Transverse colon (tissue), 3 donors: ENCODE data around the gene MAP2K5.

Experiments used
- CTCF ChIP-seq, 5 experiments: fragments of 200-600 bp in 3 of 5; fragments of 450-650 bp in 2 of 5; sonication (generic) in 3 of 5; IDR thresholded peaks; 1 replicate in 2 of 5; 2 replicates in 3 of 5; pipeline ENCODE4 v1.5.1; 2016 to 2017; ENCODE audit warnings: antibody characterized with exemption in 5 of 5, inconsistent platforms in 3 of 5, mild to moderate bottlenecking in 2 of 5, moderate library complexity in 1 of 5
- POLR2A ChIP-seq: fragments of 450-650 bp; IDR thresholded peaks from one replicate; pipeline ENCODE4 v1.6.1; 2016; ENCODE audit warnings: antibody characterized with exemption, mild to moderate bottlenecking, moderate library complexity

GRCh38 chr15:67801142-67801541 is 258.6 kb downstream of the MAP2K5 start:
- TF ChIP-seq CTCF (IDR thresholded peaks at IDR 0.05) (no peak), POLR2A (no peak)
